Measurements from ENCODE around the gene ZNF236.

- TF ChIP-seq CTCF (IDR thresholded peaks at IDR 0.05; ENCODE audit: poor library complexity) (no peak), EZH2 (IDR thresholded peaks at IDR 0.05; ENCODE audit: borderline replicate concordance) (no peak), EZH2phosphoT487 (IDR thresholded peaks at IDR 0.05; ENCODE audit: low read depth, severe bottlenecking, unreplicated experiment) (no peak)
Observed at GRCh38 chr18:76989647-76990190, 167.4 kb downstream of the ZNF236 start.
